ENCODE data around the gene STMN1. TPM values are rescaled to one million over a fixed set of nuclear protein-coding genes. Genes with fewer than 3 reads are reported as not detected.

Gene STMN1
- total RNA-seq, 4 donors from 2014 or later: 15.0 to 25.7 (median 16.8) TPM

- intact Hi-C loops (cut with DNase I): no loop called here
- TF ChIP-seq POLR2AphosphoS5 (IDR thresholded peaks at IDR 0.05) (no peak), EP300 (IDR thresholded peaks at IDR 0.05) (no peak), POLR2A (IDR thresholded peaks at IDR 0.05; ENCODE audit: low read depth) (no peak), CTCF (IDR thresholded peaks at IDR 0.05) (no peak)
- Histone ChIP-seq H3K9me3 (no peaks in the 10 kb centered on the region), H3K27me3 (no peaks in the 10 kb centered on the region), H3K36me3 (no peaks in the 10 kb centered on the region), H3K4me3 (no peak overlapping the region), H3K27ac (replicated peaks in 1 of 4) (no peak overlapping the region), H3K4me1 (peaks cover under 1 to 2% (median 1%) of the 10 kb centered on the region in 4 donors)
- DNase-seq (ENCODE audit: extremely low spot score): no peak
- WGBS: 88% methylated on average over 8 of the region's 11 CpGs
Measured at GRCh38 chr1:25881266-25881665, 25.0 kb downstream of the STMN1 start.

GRCh38 chr1:25880518-25880917, 25.7 kb downstream of the STMN1 start:
- no peak for DNase-seq (ENCODE audit: extremely low spot score)

GRCh38 chr1:25879675-25880074, 26.5 kb downstream of the STMN1 start:
- no peaks in the 10 kb centered on the region for H3K36me3 ChIP-seq
- TF ChIP-seq CTCF (IDR thresholded peaks at IDR 0.05): no peak
- TF ChIP-seq POLR2A (IDR thresholded peaks at IDR 0.05; ENCODE audit: low read depth): no peak
- no peak for TF ChIP-seq EP300 (IDR thresholded peaks at IDR 0.05)
- no peak for TF ChIP-seq POLR2AphosphoS5 (IDR thresholded peaks at IDR 0.05)
- intact Hi-C loops (cut with DNase I): no loop called here
- no peak overlapping the region for H3K4me3 ChIP-seq
- 49% methylated on average over 2 of the region's 2 CpGs for WGBS
- H3K9me3 ChIP-seq: no peaks in the 10 kb centered on the region
- no peak overlapping the region for H3K27ac ChIP-seq (replicated peaks in 1 of 4)
- H3K27me3 ChIP-seq: no peaks in the 10 kb centered on the region
- no peak for DNase-seq (ENCODE audit: extremely low spot score)
- H3K4me1 ChIP-seq: peaks cover 9 to 16% (median 14%) of the 10 kb centered on the region in 4 donors

More at GRCh38 chr1:25880518-25880917, 25.7 kb downstream of the STMN1 start:
- Histone ChIP-seq H3K4me1 (peaks cover 5 to 10% (median 8%) of the 10 kb centered on the region in 4 donors), H3K9me3 (no peaks in the 10 kb centered on the region), H3K4me3 (no peak overlapping the region), H3K36me3 (no peaks in the 10 kb centered on the region), H3K27ac (replicated peaks in 1 of 4) (no peak overlapping the region), H3K27me3 (no peaks in the 10 kb centered on the region)
- TF ChIP-seq POLR2A (IDR thresholded peaks at IDR 0.05; ENCODE audit: low read depth) (no peak), POLR2AphosphoS5 (IDR thresholded peaks at IDR 0.05) (no peak), CTCF (IDR thresholded peaks at IDR 0.05) (no peak), EP300 (IDR thresholded peaks at IDR 0.05) (no peak)
- intact Hi-C loops (cut with DNase I): no loop called here
- WGBS: 89% methylated on average over 5 of the region's 5 CpGs

- intact Hi-C loops (cut with DNase I): no loop called here
Measured at GRCh38 chr1:25878690-25879089, 27.5 kb downstream of the STMN1 start.

More at GRCh38 chr1:25878690-25879089, 27.5 kb downstream of the STMN1 start:
- DNase-seq (ENCODE audit: extremely low spot score): no peak
- H3K36me3 ChIP-seq: no peaks in the 10 kb centered on the region
- no peaks in the 10 kb centered on the region for H3K9me3 ChIP-seq
- WGBS: 89% methylated on average over 5 of the region's 5 CpGs
- no peaks in the 10 kb centered on the region for H3K27me3 ChIP-seq
- H3K4me1 ChIP-seq: peaks cover 13 to 26% (median 22%) of the 10 kb centered on the region in 4 donors
- H3K4me3 ChIP-seq: no peak overlapping the region
- H3K27ac ChIP-seq (replicated peaks in 1 of 4): no peak overlapping the region
- TF ChIP-seq POLR2AphosphoS5 (IDR thresholded peaks at IDR 0.05) (no peak), POLR2A (IDR thresholded peaks at IDR 0.05; ENCODE audit: low read depth) (no peak), CTCF (IDR thresholded peaks at IDR 0.05) (no peak), EP300 (IDR thresholded peaks at IDR 0.05) (no peak)

Measured in esophagus muscularis mucosa (tissue), 4 donors.